OCI-LY3 (cell line): ENCODE results near the gene ABCD3.

Experiments
- H2AFZ ChIP-seq: fragments of 200-600, 300-600 bp; shearing (Covaris generic); 2 replicates; pipeline ENCODE4 v1.6.0; 2014; ENCODE audit warnings: antibody characterized with exemption, low read depth, low read length
- H3K27ac ChIP-seq: fragments of 200-600, 300-600 bp; sonication (generic); 2 replicates; pipeline ENCODE4 v1.5.1; 2014; ENCODE audit warnings: mild to moderate bottlenecking, low read length, moderate library complexity, mixed read lengths
- H3K27me3 ChIP-seq: fragments of 200-600, 300-600 bp; sonication (generic); 2 replicates; pipeline ENCODE4 v1.6.1; 2014; ENCODE audit warnings: low read depth, low read length, mixed read lengths
- H3K36me3 ChIP-seq: fragments of 200-600, 300-600 bp; sonication (generic); replicated peaks from 2 replicates; pipeline ENCODE3; 2014; ENCODE audit warnings: low read depth, low read length, mixed read lengths
- H3K4me1 ChIP-seq: fragments of 300-600, 200-600 bp; sonication (generic); 2 replicates; pipeline ENCODE4 v1.6.1; 2014; ENCODE audit warnings: low read length, mixed read lengths
- H3K4me2 ChIP-seq: fragments of 200-600, 300-600 bp; sonication (generic); 2 replicates; pipeline ENCODE4 v1.6.1; 2014; ENCODE audit warnings: low read length, mixed read lengths
- H3K4me3 ChIP-seq: fragments of 300-600, 200-600 bp; sonication (generic); 2 replicates; pipeline ENCODE4 v1.5.1; 2014; ENCODE audit warnings: antibody characterized with exemption, mild to moderate bottlenecking, low read length, moderate library complexity
- H3K79me2 ChIP-seq: fragments of 300-600, 200-600 bp; shearing (Covaris generic); 2 replicates; pipeline ENCODE4 v1.6.1; 2014; ENCODE audit warnings: mild to moderate bottlenecking, low read length, mixed read lengths
- H3K9ac ChIP-seq: fragments of 300-600, 200-600 bp; shearing (Covaris generic); 2 replicates; pipeline ENCODE4 v1.6.0; 2014; ENCODE audit warnings: mild to moderate bottlenecking, low read length, moderate library complexity
- H3K9me3 ChIP-seq: fragments of 200-600, 300-600 bp; shearing (Covaris generic); 2 replicates; pipeline ENCODE4 v1.6.1; 2014; ENCODE audit warnings: low read length, mixed read lengths; ENCODE audit not compliant: insufficient read depth
- H4K20me1 ChIP-seq: fragments of 200-600, 300-600 bp; sonication (generic); 2 replicates; pipeline ENCODE4 v1.6.1; 2016; ENCODE audit warnings: low read length, mixed read lengths; ENCODE audit not compliant: insufficient read depth
- CTCF ChIP-seq: fragments of 200-600, 300-600 bp; sonication (generic); IDR thresholded peaks from 2 replicates; pipeline ENCODE4 v1.5.1; 2014; ENCODE audit warnings: antibody characterized with exemption, low read length, low read depth
- EZH2phosphoT487 ChIP-seq: fragments of 200-600 bp; shearing (Covaris generic); IDR thresholded peaks from 2 replicates; pipeline ENCODE4 v1.6.1; 2018; ENCODE audit warnings: antibody characterized with exemption, mixed run types, low read depth

The ABCD3 gene

GRCh38 chr1:94406446-94406845 is 11.7 kb upstream of the ABCD3 start:
- no peaks in the 10 kb centered on the region for H4K20me1 ChIP-seq
- no peaks in the 10 kb centered on the region for H3K27me3 ChIP-seq
- H3K4me2 ChIP-seq: no peak overlapping the region
- no peak overlapping the region for H3K27ac ChIP-seq
- H3K9me3 ChIP-seq: no peaks in the 10 kb centered on the region
- no peak overlapping the region for H2AFZ ChIP-seq
- H3K4me1 ChIP-seq: peaks cover 10% of the 10 kb centered on the region
- TF ChIP-seq CTCF: no peak
- no peak for TF ChIP-seq EZH2phosphoT487
- H3K36me3 ChIP-seq: no peaks in the 10 kb centered on the region
- no peak overlapping the region for H3K9ac ChIP-seq
- H3K4me3 ChIP-seq: no peak overlapping the region
- no peaks in the 10 kb centered on the region for H3K79me2 ChIP-seq

- H3K79me2 ChIP-seq: no peaks in the 10 kb centered on the region
- H3K36me3 ChIP-seq: no peaks in the 10 kb centered on the region
- no peak overlapping the region for H3K9ac ChIP-seq
- H3K27ac ChIP-seq: no peak overlapping the region
- no peak overlapping the region for H2AFZ ChIP-seq
- H3K4me3 ChIP-seq: no peak overlapping the region
- H3K4me1 ChIP-seq: peaks cover 17% of the 10 kb centered on the region
- H4K20me1 ChIP-seq: no peaks in the 10 kb centered on the region
- H3K9me3 ChIP-seq: no peaks in the 10 kb centered on the region
- no peak for TF ChIP-seq EZH2phosphoT487
- TF ChIP-seq CTCF: no peak
- H3K27me3 ChIP-seq: no peaks in the 10 kb centered on the region
- no peak overlapping the region for H3K4me2 ChIP-seq
Measured at GRCh38 chr1:94408104-94408830, 9.9 kb upstream of the ABCD3 start.

- Histone ChIP-seq H3K4me2 (peak overlapping the region; percentile 52), H3K9ac (no peak overlapping the region), H3K4me1 (peaks cover 17% of the 10 kb centered on the region), H3K79me2 (no peaks in the 10 kb centered on the region), H3K27ac (no peak overlapping the region), H3K27me3 (no peaks in the 10 kb centered on the region), H3K36me3 (no peaks in the 10 kb centered on the region), H2AFZ (no peak overlapping the region), H3K4me3 (no peak overlapping the region), H3K9me3 (no peaks in the 10 kb centered on the region), H4K20me1 (no peaks in the 10 kb centered on the region)
- TF ChIP-seq CTCF (no peak), EZH2phosphoT487 (no peak)
Measured at GRCh38 chr1:94411237-94411636, 7.0 kb upstream of the ABCD3 start.

- Histone ChIP-seq H4K20me1 (no peaks in the 10 kb centered on the region), H3K36me3 (no peaks in the 10 kb centered on the region), H3K9me3 (no peaks in the 10 kb centered on the region), H3K79me2 (no peaks in the 10 kb centered on the region), H3K9ac (no peak overlapping the region), H3K4me3 (no peak overlapping the region), H3K4me1 (peaks cover 22% of the 10 kb centered on the region), H3K27ac (no peak overlapping the region), H2AFZ (no peak overlapping the region), H3K4me2 (no peak overlapping the region), H3K27me3 (no peaks in the 10 kb centered on the region)
- TF ChIP-seq EZH2phosphoT487 (no peak), CTCF (no peak)
Measured at GRCh38 chr1:94413311-94413710, 4.9 kb upstream of the ABCD3 start.
